ENCODE data around the gene ZNF524. TPM values are rescaled to one million over a fixed set of nuclear protein-coding genes. Genes with fewer than 3 reads are reported as not detected.

The ZNF524 gene
- total and polyA plus RNA-seq, 9 of the 15 experiments (the other 6 are each of a cell fraction or from before 2014, with no cell fraction given) = 0.08 to 15.6 (median 2.9) TPM

DNA sequence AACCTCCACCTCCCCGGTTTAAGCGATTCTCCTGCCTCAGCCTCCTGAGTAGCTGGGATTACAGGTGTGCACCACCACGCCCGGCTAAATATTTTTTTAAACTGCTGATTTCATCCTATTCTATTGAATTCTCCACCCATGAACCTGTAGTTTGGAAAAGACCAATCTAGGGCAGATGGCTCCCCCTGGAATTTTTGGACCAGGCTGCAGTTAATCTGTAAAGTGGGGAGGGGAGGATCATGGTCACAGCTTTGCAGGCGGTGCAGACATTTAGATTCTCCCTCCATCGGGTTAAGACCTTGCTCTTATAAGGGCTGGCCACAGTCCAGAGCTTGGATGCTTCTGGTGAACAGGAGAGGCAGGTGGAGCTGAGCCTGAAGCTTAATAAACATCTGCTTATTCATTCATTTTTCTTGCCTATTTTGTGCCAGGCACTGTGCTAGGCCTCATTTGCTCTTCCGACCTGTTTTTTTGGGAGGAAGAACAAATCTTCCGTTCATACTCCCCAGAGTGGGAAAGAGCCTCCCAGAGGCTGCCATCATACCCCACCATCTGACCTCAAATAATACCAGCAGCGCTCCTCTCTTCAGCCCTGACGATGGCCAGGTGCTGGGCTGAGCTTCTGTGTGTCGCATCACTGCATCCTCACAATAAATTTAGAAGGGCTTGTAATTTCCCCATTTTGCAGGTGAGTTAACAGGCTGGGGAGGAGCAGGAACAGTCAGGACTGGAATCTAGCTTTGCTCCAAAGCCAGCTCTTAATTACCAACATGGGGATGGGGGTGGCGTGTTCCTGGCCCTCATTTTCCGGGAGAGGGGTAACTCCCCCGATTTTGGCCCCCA, 47.0 kb downstream of the ZNF524 start:
- no peaks in the 10 kb centered on the region for H4K20me1 ChIP-seq (replicated peaks; ENCODE audit: control insufficient read depth, insufficient read depth, low read length)
- ChIA-PET CTCF (ENCODE audit: low intra/inter-chr PET ratio) (interaction anchor here (0.7 kb wide), 1 partner anchor 12 kb away, joined by 4 read pairs; no protein-coding TSS in a partner anchor), POLR2A (interaction anchor here (0.5 to 1.8 kb wide), 8 partner anchors 9 to 444 kb away, joined by 3 to 7 read pairs (median 4); partner anchors contain the start of gene ZNF865)
- in situ Hi-C loops (cut with MboI) = loop anchor here (25.0 kb wide), 2 partner anchors 510 to 665 kb away; partner anchors contain the start of genes TNNT1 and ZSCAN5A
- no TSS peak for BruUV-seq (replicated peaks)
- no peaks in the 10 kb centered on the region for H3K9me1 ChIP-seq (ENCODE audit: control insufficient read depth, insufficient read depth, low read length)
- peak overlapping the region; percentile 90 for H3K27ac ChIP-seq (ENCODE audit: extremely low read depth, low read depth, low read length)
- peak overlapping the region; percentile 68 for H3K4me3 ChIP-seq
- peaks cover 66% of the 10 kb centered on the region for H3K79me2 ChIP-seq (ENCODE audit: control insufficient read depth, insufficient read depth, low read length)
- peak; percentile 56 for FAIRE-seq
- no peaks in the 10 kb centered on the region for H3K9me3 ChIP-seq (replicated peaks; ENCODE audit: control insufficient read depth, insufficient read depth, low read depth, low read length)
- no peaks in the 10 kb centered on the region for H3K27me3 ChIP-seq (ENCODE audit: control insufficient read depth in 2 of 2, insufficient read depth in 2 of 2, low read length in 2 of 2)
- 0 out of 2 replicates have a peak, but pooled peaks have one; percentile 7 for TF ChIP-seq NR1H2 (CRISPR knock-in tag; IDR thresholded peaks at IDR 0.05)
- 0 out of 2 replicates have a peak, but pooled peaks have one; percentile 4 for TF ChIP-seq GABPB1 (CRISPR knock-in tag; IDR thresholded peaks at IDR 0.05)
- TF ChIP-seq, protein P1, sequence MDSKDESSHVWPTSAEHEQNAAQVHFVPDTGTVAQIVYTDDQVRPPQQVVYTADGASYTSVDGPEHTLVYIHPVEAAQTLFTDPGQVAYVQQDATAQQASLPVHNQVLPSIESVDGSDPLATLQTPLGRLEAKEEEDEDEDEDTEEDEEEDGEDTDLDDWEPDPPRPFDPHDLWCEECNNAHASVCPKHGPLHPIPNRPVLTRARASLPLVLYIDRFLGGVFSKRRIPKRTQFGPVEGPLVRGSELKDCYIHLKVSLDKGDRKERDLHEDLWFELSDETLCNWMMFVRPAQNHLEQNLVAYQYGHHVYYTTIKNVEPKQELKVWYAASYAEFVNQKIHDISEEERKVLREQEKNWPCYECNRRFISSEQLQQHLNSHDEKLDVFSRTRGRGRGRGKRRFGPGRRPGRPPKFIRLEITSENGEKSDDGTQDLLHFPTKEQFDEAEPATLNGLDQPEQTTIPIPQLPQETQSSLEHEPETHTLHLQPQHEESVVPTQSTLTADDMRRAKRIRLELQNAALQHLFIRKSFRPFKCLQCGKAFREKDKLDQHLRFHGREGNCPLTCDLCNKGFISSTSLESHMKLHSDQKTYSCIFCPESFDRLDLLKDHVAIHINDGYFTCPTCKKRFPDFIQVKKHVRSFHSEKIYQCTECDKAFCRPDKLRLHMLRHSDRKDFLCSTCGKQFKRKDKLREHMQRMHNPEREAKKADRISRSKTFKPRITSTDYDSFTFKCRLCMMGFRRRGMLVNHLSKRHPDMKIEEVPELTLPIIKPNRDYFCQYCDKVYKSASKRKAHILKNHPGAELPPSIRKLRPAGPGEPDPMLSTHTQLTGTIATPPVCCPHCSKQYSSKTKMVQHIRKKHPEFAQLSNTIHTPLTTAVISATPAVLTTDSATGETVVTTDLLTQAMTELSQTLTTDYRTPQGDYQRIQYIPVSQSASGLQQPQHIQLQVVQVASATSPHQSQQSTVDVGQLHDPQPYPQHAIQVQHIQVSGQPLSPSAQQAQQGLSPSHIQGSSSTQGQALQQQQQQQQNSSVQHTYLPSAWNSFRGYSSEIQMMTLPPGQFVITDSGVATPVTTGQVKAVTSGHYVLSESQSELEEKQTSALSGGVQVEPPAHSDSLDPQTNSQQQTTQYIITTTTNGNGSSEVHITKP (IDR thresholded peaks at IDR 0.05; ENCODE audit: partially characterized antibody) = peak; percentile 69
- TF ChIP-seq SMAD3 (CRISPR knock-in tag; conservative IDR thresholded peaks at IDR 0.05) = no peak
- TF ChIP-seq NFIC (IDR thresholded peaks at IDR 0.05) = 0 out of 2 replicates have a peak, but pooled peaks have one; percentile 11
- no peak for DNase-seq (ENCODE audit: extremely low read depth in 1 of 4, low spot score in 3 of 4)
- intact Hi-C loops (cut with micrococcal nuclease) = no loop called here
- peak overlapping the region; percentile 90 for H3K4me2 ChIP-seq (ENCODE audit: insufficient read depth, low read length)
- H2AFZ ChIP-seq (ENCODE audit: low read depth, low read length) = peak overlapping the region; percentile 95; the same call in 1 of the 2 replicates
- no peak for ATAC-seq
- peaks cover 34 to 78% of the 10 kb centered on the region in 2 experiments for H3K4me1 ChIP-seq (replicated peaks in 1 of 2; ENCODE audit: control insufficient read depth in 2 of 2, insufficient read depth in 2 of 2, low read length in 2 of 2)
- H3K36me3 ChIP-seq (ENCODE audit: control insufficient read depth, insufficient read depth, low read length) = peaks cover 42% of the 10 kb centered on the region; the same call in 2 of the 3 replicates
- WGBS (ENCODE audit: insufficient coverage, low coverage, missing lambda C conversion rate) = 37% methylated on average over 14 of the region's 14 CpGs
- H3K9ac ChIP-seq (ENCODE audit: insufficient read depth in 1 of 2, low read depth in 2 of 2, low read length in 2 of 2) = peak overlapping the region; percentile 89 to 98
